Activated CD4-positive, alpha-beta T cell treated with anti-CD3 and anti-CD28 coated beads for 1 hour (primary cell): ENCODE data around the gene SPRR2F.

ENCODE experiments used
- DNase-seq: peaks from one replicate; pipeline ENCODE4 v3.0.0-alpha.2; 2020

SPRR2F gene

GRCh38 chr1:153072806-153073726 is 40.2 kb downstream of the SPRR2F start:
- no peak for DNase-seq

GRCh38 chr1:153071511-153071910 is 41.8 kb downstream of the SPRR2F start, which contains the start of gene SPRR2B:
TSS of gene SPRR2B (minus strand) at chr1:153071611. CDS start at chr1:153070839, 772 bp downstream.
- DNase-seq, result no peak

GRCh38 chr1:153070243-153070642 is 43.1 kb downstream of the SPRR2F start:
- no peak for DNase-seq
